HG03439 (cell line): ENCODE data around the gene DNAH14.
"Not testable (repeated sequence)": the region's sequence is repeated elsewhere in the genome, so short reads cannot be mapped to it uniquely, and the experiment has no call there.

Experiments
- ATAC-seq: cut with Tn5 transposase; IDR thresholded peaks from one replicate; pipeline ENCODE4 v1.9.1; 2021; ENCODE audit warnings: mild to moderate bottlenecking, moderate library complexity; ENCODE audit not compliant: unreplicated experiment

DNAH14 gene

DNA sequence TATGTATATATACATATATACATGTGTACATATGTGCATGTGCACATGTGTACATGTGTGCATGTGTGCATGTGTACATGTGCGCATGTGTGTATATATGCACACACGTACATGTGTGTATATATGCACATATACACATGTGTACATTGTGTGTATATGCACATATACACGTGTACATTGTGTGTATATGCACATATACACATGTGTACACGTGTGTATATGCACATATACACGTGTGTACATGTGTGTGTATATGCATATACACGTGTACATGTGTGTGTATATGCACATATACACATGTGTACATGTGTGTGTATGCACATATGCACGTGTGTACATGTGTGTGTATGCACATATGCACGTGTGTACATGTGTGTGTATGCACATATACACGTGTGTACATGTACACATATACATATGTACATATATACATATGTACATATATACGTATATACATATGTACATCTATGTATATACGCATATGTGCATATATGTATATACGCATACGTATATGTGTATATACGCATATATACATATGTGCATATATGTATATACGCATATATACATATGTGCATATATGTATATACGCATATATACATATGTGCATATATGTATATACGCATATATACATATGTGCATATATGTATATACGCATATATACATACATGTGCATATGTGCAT, 405.8 kb downstream of the DNAH14 start:
- ATAC-seq = not testable (repeated sequence)

DNA sequence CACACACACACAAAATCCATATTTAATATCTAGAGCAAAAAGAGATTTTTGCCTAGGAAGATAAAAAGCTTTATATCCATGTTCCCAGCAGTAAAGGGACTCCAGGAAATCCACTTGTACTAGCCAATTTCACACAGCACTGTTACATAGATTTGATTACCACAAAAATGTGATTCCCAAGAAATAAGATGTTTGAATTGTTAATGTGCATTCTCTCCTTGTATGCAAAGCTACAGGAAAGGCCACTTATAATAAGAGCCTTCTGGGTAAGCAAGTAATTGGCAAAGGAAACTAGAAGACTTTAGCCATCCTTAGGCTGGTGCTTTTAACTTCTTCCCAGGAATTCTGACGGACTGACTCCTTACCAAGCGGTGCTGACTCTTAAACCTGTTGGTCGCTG, 409.1 kb downstream of the DNAH14 start:
- no peak for ATAC-seq

GRCh38 chr1:225341642-225342041, 412.2 kb downstream of the DNAH14 start:
- ATAC-seq = no peak

- ATAC-seq = no peak
These were observed 413.2 kb downstream of the DNAH14 start for GRCh38 chr1:225342695-225343094.

- ATAC-seq = no peak
These were observed 414.1 kb downstream of the DNAH14 start for GRCh38 chr1:225343618-225344017.

GRCh38 chr1:225347123-225347683, 417.7 kb downstream of the DNAH14 start:
- no peak for ATAC-seq

DNA sequence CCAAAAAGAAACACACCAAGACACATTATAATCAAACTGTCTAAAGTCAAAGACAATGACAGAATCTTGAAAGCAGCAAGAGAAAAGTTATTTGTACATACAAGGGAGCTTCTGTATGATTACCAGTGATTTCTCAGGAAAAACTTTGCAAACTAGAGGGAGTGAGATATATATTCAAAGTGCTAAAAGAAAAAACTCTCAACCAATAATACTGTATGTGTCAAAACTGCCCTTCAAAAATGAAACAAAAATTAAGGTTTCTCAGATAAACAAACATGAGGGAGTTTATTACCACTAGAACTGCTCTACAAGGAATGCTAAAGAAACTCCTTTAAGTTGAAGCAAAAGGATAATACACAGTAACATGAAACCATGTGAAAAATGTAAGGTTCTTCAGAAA, 418.9 kb downstream of the DNAH14 start:
- no peak for ATAC-seq

GRCh38 chr1:225349826-225350225, 420.4 kb downstream of the DNAH14 start:
- no peak for ATAC-seq

- ATAC-seq = no peak
These were observed 421.4 kb downstream of the DNAH14 start for GRCh38 chr1:225350872-225351271.

GRCh38 chr1:225354906-225355305, 425.4 kb downstream of the DNAH14 start:
- ATAC-seq = no peak

DNA sequence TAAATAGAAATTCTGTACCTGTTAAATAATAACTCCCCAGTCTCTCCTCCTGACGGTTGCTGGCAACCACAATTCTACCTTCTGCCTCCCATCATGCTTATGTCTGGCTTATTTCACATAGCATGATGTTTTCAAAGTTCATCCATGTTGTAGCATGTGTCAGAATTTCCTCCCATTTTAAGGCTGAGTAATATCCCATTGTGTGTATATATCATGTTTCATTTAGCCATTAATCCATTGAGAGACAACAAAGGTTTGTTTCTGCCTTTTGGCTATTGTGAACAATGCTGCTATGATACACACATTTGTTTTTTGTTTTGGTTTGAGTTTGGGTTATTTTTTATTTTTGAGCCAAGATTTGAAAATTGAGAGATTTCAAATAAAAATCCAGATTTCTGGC, 426.4 kb downstream of the DNAH14 start:
- no peak for ATAC-seq

GRCh38 chr1:225360119-225360518, 430.6 kb downstream of the DNAH14 start:
- no peak for ATAC-seq

GRCh38 chr1:225361176-225361575, 431.7 kb downstream of the DNAH14 start:
- ATAC-seq = no peak

DNA sequence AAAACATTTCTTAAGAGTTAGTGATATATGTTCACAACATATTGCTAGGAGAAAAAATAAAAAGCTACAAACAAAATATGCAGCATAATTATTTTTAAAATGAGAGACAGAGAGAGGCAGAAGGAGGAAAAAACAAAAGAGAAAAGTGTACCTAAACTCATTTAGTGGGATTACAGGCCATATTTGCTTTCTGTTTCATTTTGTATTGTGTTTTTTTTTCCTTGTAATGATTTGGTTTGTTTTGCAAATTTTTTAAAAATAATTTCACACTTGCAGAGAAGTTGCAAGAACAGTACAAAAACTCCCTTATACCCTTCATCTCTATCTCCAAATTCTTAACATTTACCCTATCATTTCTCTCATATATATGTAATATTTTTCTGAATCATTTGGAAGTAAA, 433.3 kb downstream of the DNAH14 start:
- no peak for ATAC-seq

DNA sequence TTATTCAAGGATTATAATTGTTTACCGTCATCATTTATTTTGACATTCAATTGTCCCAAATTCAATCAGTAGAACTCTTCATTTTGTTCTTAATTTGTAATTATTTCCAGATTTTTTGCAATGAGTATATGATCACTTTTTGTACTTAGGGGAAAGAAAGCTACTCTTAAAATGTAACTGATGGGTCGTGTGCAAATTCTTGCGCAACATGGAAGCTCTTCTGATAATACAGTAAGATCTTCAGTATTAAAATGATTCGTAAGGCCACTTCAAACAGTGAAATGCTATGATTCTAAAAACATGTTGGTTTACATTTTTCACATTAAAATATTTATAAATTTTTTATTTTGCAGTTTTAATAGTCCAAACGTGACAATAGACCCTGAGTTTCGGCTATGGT, 435.0 kb downstream of the DNAH14 start:
- no peak for ATAC-seq

- no peak for ATAC-seq
These were observed 436.5 kb downstream of the DNAH14 start for GRCh38 chr1:225366018-225366417.

DNA sequence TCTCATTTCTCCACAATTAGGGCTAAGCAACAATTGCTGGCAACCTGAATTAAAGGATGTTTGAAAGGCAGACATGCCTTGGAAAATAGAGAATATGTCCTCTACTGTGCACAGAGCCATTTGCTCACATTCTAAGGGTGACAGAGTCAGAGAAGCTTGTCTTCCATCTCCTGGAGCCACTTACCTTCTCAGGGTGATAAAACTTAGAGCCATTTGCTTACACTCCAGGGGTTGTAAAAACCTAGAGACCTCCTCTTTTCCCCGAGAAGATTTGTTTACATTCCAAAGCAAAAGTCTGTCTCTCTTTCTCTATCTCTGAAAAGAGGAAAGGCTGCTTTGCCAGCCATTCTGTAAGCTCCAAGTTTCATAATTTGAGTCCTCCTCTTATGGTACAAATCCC, 437.1 kb downstream of the DNAH14 start:
- ATAC-seq = no peak

DNA sequence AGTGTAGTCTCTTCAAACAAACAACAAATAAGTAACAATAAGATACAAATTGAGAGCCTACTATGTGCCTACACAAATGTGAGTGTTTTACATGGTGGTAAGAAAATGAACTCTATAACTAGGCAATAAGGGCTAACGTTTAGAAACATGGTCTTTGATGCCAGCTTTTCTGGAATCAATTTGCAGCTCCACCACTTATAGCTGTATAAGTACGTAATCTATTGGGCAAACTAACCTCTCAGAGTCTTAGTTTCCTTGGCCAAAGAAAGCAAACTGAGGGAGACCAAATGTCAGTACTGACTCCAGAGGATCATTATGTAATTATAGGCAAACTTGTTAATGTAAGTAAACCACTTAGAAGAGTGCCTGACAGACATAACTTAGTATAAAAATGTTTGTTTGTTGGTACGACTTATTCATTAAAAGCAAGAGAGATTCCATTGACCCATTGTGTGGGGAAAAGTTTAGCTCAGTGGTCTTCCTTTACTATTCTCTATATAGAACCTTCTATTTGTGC, 438.6 kb downstream of the DNAH14 start:
- no peak for ATAC-seq

DNA sequence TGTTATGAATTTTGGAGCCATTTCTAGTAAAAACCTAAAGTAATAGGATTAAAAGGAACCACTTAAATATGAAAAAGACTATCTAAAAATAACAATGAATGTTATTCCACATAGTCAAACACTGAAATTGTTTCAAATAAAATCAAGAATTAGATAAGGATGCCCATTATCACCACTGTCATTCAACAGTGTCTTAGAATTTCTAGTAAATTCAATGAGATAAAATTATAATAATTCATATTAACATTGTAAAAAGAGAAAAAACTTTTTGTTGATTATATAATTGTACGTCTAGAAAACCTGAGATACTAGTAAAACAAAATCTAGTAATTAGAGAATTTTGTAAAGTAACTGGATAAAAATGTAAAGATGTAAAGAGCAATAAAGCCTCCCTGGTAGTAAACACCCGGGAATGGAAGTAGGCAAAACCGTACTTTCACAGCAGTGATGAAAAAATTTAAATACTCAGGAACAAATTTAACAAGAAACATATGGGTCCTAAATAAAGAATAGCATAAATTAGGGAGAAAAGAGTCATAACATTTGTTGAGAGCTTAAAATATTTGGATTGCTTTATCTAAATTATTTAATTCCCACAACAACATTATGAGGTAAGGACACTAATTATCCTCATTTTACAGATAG, 442.0 kb downstream of the DNAH14 start:
- ATAC-seq = no peak

DNA sequence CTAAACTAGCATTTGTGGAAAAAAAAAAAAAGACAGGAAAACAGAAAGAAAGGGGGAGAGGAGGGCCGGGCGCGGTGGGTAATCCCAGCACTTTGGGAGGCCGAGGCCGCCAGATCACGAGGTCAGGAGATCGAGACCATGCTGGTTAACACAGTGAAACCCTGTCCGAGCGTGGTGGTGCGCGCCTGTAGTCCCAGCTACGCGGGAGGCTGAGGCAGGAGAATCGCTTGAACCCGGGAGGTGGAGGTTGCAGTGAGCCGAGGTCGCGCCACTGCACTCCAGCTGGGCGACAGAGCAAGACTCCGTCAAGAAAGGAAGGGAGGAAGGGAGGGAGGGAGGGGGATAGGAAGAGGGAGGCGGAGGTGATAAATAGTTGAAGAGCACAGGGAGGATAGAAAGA, 443.7 kb downstream of the DNAH14 start:
- no peak for ATAC-seq

GRCh38 chr1:225374996-225375395, 445.5 kb downstream of the DNAH14 start:
- ATAC-seq = no peak

DNA sequence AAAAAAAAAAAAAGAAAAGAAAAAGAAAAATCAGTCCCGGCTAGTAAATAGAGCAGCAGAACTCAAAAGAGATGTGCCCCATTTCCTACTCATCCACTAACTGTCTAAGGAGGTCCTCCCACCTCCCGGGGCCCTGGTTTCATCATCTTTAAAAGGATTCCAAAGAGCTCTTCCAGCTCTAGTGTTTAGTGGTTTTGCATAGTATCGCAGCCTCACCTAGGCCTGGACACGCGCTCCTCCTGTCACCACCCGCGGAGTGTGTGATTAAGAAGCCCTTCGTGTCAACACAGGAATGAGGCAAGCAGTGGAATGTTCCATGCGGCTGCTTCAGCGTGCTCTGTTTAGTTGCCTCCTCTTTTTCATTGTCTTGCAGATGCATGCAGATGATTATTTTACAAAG, 449.4 kb downstream of the DNAH14 start:
- no peak for ATAC-seq
